ENCODE results near the gene KCNH3. TPM values are rescaled to one million over a fixed set of nuclear protein-coding genes. Genes with fewer than 3 reads are reported as not detected.

The KCNH3 gene
- total and polyA plus RNA-seq, 2 of the 4 experiments (the other 2 are of a cell fraction), result 0.10 TPM; not detected in 1

DNA sequence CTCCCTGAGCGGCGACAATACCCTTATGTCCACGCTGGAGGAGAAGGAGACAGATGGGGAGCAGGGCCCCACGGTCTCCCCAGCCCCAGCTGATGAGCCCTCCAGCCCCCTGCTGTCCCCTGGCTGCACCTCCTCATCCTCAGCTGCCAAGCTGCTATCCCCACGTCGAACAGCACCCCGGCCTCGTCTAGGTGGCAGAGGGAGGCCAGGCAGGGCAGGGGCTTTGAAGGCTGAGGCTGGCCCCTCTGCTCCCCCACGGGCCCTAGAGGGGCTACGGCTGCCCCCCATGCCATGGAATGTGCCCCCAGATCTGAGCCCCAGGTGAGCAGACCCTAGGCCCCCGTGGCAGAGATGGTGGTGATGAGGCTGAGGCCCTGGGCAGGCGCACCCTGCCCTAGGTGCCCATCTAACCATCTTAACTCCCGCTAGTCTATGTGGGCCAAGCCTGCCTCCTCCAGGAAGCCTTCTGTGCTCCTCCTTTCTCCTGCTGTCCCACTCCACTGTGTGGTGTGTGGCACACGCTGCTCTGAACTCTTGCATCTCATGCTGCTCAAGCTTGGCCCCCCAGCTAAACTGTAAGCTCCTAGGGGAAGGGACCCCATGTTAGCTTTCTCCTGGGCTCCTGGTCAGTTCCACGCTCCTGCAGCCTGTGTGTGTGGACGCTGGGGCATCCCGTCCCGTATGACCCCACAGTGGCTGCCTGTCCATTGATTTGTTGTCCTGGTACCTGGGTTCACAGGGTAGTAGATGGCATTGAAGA lies 17.0 kb downstream of the KCNH3 start:
- H3K14ac ChIP-seq (replicated peaks; ENCODE audit: low read depth, low read length), result no peak overlapping the region
- no peak overlapping the region for H3K18ac ChIP-seq (ENCODE audit: low read depth, low read length)
- H3K27ac ChIP-seq (ENCODE audit: insufficient read depth, low read length), result no peak overlapping the region
- peaks cover 20% of the 10 kb centered on the region for H3K27me3 ChIP-seq (ENCODE audit: control insufficient read depth, insufficient read depth, low read length)
- no peak overlapping the region for H4K5ac ChIP-seq (ENCODE audit: low read depth, low read length)
- ChIA-PET POLR2A (ENCODE audit: unreplicated experiment) (no interaction called here), CTCF (no interaction called here)
- H4K91ac ChIP-seq (ENCODE audit: insufficient read depth, low read depth, low read length), result no peak overlapping the region
- intact Hi-C loops (cut with micrococcal nuclease), result no loop called here
- no peak overlapping the region for H2AK5ac ChIP-seq (ENCODE audit: low read depth, low read length)
- H4K8ac ChIP-seq (ENCODE audit: low read depth in 2 of 2, low read length in 2 of 2), result no peak overlapping the region
- H2AFZ ChIP-seq (replicated peaks; ENCODE audit: low read length, poor library complexity), result no peak overlapping the region
- H2AK9ac ChIP-seq (replicated peaks; ENCODE audit: low read depth, low read length, poor library complexity), result no peak overlapping the region
- no peak overlapping the region for H2BK15ac ChIP-seq (ENCODE audit: low read depth, low read length)
- no peak overlapping the region for H3K4me2 ChIP-seq (ENCODE audit: low read depth, low read length)
- dilution Hi-C loops (cut with HindIII; ENCODE audit: low sequenced_read_pairs, unreplicated experiment), result no loop called here
- H2BK120ac ChIP-seq (ENCODE audit: low read depth, low read length), result no peak overlapping the region
- H4K20me1 ChIP-seq (ENCODE audit: insufficient read depth, low read length), result no peaks in the 10 kb centered on the region
- H3K4me3 ChIP-seq (ENCODE audit: insufficient read depth, low read depth, low read length), result no peak overlapping the region
- no peak overlapping the region for H3K4ac ChIP-seq (ENCODE audit: low read depth, low read length)
- H2BK5ac ChIP-seq (ENCODE audit: low read depth, low read length, poor library complexity, severe bottlenecking), result no peak overlapping the region
- H3K23ac ChIP-seq (ENCODE audit: low read depth, low read length), result no peak overlapping the region
- no peak overlapping the region for H3K9ac ChIP-seq (ENCODE audit: low read depth, low read length)
- in situ Hi-C loops (cut with MboI; ENCODE audit: low sequenced_read_pairs), result no loop called here
- peaks cover 33% of the 10 kb centered on the region for H3K36me3 ChIP-seq (ENCODE audit: control insufficient read depth, insufficient read depth, low read length)
- no peak for DNase-seq
- no peak for ATAC-seq (ENCODE audit: low read depth)
- WGBS, 2 experiments (ENCODE audit: extremely low coverage in 2 of 2, insufficient read length in 1 of 2), result 100% methylated on average over 2 of the region's 18 CpGs; no CpG with 5 or more reads in 1 of the 2 experiments
- H2BK20ac ChIP-seq (ENCODE audit: low read depth, low read length), result no peak overlapping the region
- H3K4me1 ChIP-seq (ENCODE audit: control insufficient read depth, insufficient read depth, low read length), result no peaks in the 10 kb centered on the region
- TF ChIP-seq, protein P1, sequence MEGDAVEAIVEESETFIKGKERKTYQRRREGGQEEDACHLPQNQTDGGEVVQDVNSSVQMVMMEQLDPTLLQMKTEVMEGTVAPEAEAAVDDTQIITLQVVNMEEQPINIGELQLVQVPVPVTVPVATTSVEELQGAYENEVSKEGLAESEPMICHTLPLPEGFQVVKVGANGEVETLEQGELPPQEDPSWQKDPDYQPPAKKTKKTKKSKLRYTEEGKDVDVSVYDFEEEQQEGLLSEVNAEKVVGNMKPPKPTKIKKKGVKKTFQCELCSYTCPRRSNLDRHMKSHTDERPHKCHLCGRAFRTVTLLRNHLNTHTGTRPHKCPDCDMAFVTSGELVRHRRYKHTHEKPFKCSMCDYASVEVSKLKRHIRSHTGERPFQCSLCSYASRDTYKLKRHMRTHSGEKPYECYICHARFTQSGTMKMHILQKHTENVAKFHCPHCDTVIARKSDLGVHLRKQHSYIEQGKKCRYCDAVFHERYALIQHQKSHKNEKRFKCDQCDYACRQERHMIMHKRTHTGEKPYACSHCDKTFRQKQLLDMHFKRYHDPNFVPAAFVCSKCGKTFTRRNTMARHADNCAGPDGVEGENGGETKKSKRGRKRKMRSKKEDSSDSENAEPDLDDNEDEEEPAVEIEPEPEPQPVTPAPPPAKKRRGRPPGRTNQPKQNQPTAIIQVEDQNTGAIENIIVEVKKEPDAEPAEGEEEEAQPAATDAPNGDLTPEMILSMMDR (conservative IDR thresholded peaks at IDR 0.05; ENCODE audit: low read depth, low read length), result no peak
- no peak for TF ChIP-seq CHD1 (IDR thresholded peaks at IDR 0.05; ENCODE audit: low read depth, low read length)
- TF ChIP-seq NFE2L2 (IDR thresholded peaks at IDR 0.05; ENCODE audit: low read depth, low read length), result no peak
- no peak for TF ChIP-seq RCOR1 (IDR thresholded peaks at IDR 0.05; ENCODE audit: insufficient replicate concordance, low read length)
- no peak for TF ChIP-seq MAFK (IDR thresholded peaks at IDR 0.05; ENCODE audit: low read depth, low read length)
- TF ChIP-seq BHLHE40 (IDR thresholded peaks at IDR 0.05; ENCODE audit: low read depth, low read length), result no peak
- no peak for TF ChIP-seq POLR2A (IDR thresholded peaks at IDR 0.05; ENCODE audit: low read depth, low read length)
- no peak for TF ChIP-seq RAD21 (IDR thresholded peaks at IDR 0.05; ENCODE audit: low read length)
- no peak for TF ChIP-seq CEBPB (IDR thresholded peaks at IDR 0.05; ENCODE audit: low read depth, low read length)
- TF ChIP-seq, protein P2, sequence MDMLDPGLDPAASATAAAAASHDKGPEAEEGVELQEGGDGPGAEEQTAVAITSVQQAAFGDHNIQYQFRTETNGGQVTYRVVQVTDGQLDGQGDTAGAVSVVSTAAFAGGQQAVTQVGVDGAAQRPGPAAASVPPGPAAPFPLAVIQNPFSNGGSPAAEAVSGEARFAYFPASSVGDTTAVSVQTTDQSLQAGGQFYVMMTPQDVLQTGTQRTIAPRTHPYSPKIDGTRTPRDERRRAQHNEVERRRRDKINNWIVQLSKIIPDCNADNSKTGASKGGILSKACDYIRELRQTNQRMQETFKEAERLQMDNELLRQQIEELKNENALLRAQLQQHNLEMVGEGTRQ (IDR thresholded peaks at IDR 0.05; ENCODE audit: low read depth, low read length), result no peak
- no peak for TF ChIP-seq MXI1 (IDR thresholded peaks at IDR 0.05; ENCODE audit: borderline replicate concordance, low read depth, low read length)
- no peaks in the 10 kb centered on the region for H3K9me1 ChIP-seq (ENCODE audit: insufficient read depth, low read length)
- no peaks in the 10 kb centered on the region for H3K9me3 ChIP-seq (ENCODE audit: control insufficient read depth, insufficient read depth, low read length)
- H3K56ac ChIP-seq (ENCODE audit: extremely low read depth, insufficient read depth, low read length), result no peak overlapping the region
- no peaks in the 10 kb centered on the region for H3K79me1 ChIP-seq (ENCODE audit: low read depth in 1 of 2, low read length in 2 of 2)
- BruUV-seq (replicated peaks), result no TSS peak
